ENCODE data around the gene IL15RA.

The IL15RA gene

DNA sequence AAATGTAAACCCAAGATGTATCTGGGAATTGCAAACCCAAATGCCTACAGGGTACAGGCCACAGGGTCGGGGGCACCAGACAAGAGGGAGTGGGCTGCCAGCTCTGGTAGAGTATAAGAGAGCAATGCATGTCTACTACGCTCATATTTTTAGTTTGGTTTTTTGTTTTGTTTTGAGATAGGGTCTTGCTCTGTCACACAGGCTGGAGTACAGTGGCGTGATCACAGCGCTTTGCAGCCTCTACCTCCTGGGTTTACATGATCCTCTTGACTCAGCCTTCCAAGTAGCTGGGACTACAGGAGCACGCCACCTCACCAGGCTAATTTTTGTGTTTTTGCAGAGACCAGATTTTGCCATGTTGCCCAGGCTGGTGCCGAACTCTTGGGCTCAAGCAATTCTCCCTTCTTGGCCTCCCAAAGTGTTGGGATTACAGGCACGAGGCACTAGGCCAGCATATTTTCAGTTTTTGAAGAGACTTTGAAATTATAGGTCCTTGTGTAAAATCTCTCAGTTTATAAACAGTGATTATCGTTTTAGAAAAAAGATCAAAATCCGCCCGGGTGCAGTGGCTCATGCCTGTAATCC lies 11.1 kb upstream of the IL15RA start:
- DNase-seq (ENCODE audit: low spot score in 2 of 2) (no peak), ATAC-seq (no peak)
- peaks cover 8% of the 10 kb centered on the region for H3K9me3 Mint-ChIP-seq
- H3K27ac Mint-ChIP-seq, result peak overlapping the region; percentile 36
- peak overlapping the region; percentile 13 for H3K4me3 Mint-ChIP-seq
- H3K36me3 Mint-ChIP-seq, result no peaks in the 10 kb centered on the region
- H3K4me1 Mint-ChIP-seq, result peaks cover 12% of the 10 kb centered on the region

DNA sequence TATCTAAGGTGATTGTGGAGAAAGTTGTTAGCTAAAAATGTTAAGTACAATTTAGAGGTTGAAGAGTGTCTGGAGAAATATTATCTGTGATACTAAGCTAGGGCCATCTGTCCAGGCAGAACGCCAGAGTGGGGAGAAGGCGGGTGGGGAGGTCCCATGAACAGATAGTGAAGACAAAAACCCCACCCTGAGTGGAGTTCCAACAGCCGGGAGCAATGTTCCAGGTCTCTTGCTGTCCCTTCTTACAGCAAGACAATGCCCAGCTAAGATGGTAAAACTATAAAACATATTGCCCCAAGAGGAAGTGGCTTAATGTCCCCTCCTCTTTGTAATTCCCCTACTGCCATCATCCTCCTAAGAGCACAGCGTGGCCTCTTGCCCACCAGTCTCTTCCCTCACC lies 10.4 kb upstream of the IL15RA start:
- H3K9me3 Mint-ChIP-seq, result peaks cover 8% of the 10 kb centered on the region
- H3K4me3 Mint-ChIP-seq, result peak overlapping the region; percentile 13
- peaks cover 12% of the 10 kb centered on the region for H3K4me1 Mint-ChIP-seq
- no peaks in the 10 kb centered on the region for H3K36me3 Mint-ChIP-seq
- peak overlapping the region; percentile 36 for H3K27ac Mint-ChIP-seq
- ATAC-seq (peak; percentile 74), DNase-seq (ENCODE audit: low spot score in 2 of 2) (peak in 1 of 2 donors; percentile 50)

DNA sequence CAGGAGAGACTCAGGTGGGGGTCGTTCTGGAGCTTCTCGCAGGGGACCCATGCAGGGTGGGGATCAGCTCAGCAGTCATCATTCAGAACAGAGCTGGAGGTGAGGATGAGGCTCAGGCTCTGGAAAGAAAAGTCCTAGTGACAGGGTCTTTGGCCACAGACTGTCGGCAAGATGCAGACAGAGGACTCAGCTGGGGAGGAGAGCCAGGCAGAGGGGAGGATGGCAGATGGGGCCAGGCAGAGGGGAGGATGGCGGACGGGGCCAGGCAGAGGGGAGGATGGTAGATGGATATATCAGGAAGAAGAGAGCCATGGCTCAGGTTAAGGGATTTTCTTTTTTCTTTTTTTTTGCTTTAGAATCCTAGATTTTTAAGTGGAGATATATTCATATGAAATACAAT lies 7.7 kb upstream of the IL15RA start:
- no peaks in the 10 kb centered on the region for H3K9me3 Mint-ChIP-seq
- no peak for ATAC-seq
- no peaks in the 10 kb centered on the region for H3K36me3 Mint-ChIP-seq
- H3K4me1 Mint-ChIP-seq, result peaks cover 17% of the 10 kb centered on the region
- peak in 1 of 2 donors; percentile 38 for DNase-seq (ENCODE audit: low spot score in 2 of 2)
- H3K4me3 Mint-ChIP-seq, result no peak overlapping the region
- no peak overlapping the region for H3K27ac Mint-ChIP-seq

DNA sequence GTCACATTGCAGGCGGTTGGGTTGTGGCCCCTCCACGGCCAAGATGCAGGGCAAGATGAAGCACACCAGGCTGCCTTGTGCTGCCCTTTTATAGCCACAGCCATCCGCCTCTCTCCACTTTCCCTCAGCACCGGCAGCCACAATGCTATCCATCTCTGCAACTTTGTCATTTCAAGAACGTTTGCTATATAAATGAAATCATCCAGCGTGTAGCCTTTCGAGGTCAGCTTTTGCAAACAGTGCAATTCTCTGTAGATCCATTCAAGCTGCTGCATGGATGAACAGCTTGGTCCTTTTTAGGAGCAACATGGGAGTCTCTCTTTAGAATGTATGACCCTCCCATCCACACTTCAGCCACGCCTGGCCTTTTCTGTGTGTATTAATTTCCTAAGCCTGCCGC lies 6.4 kb upstream of the IL15RA start:
- no peaks in the 10 kb centered on the region for H3K9me3 Mint-ChIP-seq
- peaks cover 17% of the 10 kb centered on the region for H3K4me1 Mint-ChIP-seq
- ATAC-seq (no peak), DNase-seq (ENCODE audit: low spot score in 2 of 2) (peak in 1 of 2 donors; percentile 44)
- H3K36me3 Mint-ChIP-seq, result no peaks in the 10 kb centered on the region
- H3K27ac Mint-ChIP-seq, result no peak overlapping the region
- no peak overlapping the region for H3K4me3 Mint-ChIP-seq

DNA sequence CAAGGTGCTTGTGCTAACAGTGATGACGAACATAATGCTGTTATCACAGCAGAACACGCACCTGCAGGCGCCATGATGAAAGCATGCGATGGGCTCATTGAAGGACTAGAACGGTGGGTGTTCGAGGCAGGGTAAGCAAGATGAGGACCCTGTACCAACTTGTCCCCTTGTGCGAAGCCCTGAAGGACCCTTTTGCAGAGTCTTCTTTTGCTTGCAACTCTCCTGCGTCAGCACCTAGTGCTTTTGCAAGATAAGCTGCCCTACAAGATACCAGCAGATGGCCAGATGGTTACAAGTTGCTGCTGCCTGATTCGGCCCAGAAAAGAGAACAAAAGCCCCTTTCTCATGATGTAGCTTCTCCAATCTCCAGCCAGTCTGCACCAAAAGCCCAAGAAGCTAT lies 4.2 kb upstream of the IL15RA start:
- peaks cover under 1% of the 10 kb centered on the region for H3K36me3 Mint-ChIP-seq
- no peak for ATAC-seq
- no peak overlapping the region for H3K4me3 Mint-ChIP-seq
- peaks cover 6% of the 10 kb centered on the region for H3K4me1 Mint-ChIP-seq
- H3K27ac Mint-ChIP-seq, result no peak overlapping the region
- peak in 1 of 2 donors; percentile 43 for DNase-seq (ENCODE audit: low spot score in 2 of 2)
- no peaks in the 10 kb centered on the region for H3K9me3 Mint-ChIP-seq

DNA sequence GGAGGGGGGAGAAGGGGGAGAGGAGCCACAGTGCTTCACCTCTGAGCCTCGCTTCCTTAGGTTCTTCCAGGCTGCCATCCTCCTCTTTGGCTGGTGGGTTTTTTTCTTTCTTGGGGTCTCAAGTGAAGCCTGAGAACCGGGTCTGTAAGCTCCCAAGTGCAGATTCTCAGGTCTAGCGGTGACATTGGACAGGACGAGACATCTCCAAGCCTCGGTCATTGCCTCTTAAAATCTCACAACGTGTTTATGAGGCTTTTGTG lies 817 bp upstream of the IL15RA start:
- no peak for ATAC-seq

DNA sequence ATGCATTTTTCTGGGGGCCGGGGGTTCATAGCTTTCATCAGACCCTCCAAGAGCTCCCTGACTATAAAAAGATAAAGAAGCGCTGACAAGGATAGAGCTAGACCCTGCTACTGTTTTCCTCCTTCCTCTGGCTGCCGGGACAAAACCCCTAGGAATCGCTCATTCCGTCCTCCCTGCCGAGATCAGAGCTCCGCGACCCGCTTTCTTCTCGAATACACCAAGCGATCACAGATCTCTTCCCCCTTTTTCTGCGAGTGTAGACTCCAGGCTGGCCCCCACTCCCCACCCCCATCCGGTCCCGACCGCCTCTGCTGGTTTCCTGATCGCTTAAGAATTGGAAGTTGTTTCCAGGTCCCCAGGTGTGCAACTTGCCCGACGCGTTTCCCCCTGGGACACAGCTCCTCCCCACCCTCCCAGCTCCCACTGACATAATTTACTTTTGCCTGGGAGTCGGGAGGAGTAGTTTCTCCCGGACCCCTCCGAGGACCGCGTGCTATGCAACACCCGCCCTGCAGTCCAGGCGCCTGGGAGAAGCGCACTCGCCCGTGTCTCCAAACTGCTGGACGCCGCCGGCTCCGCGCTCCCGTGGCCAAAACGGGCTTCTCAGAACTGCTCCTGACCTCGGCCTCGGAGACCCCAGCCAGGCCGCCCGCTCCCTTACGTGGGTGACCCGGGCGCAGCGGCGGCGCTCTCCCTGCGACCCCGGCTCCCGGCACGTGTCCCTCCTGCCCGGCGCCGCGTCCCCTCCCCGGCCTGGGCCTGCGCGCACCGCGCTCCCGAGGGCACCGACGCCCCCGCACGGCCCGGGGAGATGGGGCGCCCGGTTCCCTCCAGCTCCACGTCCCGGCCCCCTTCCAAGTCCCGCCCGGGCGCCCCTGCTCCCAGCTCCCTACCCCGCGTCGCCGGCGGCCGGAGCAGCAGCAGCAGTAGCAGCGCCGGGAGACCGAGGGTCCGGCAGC lies 552 bp downstream of the IL15RA start:
- Mint-ChIP-seq H3K27ac (peak overlapping the region; percentile 93), H3K36me3 (peaks cover 22% of the 10 kb centered on the region), H3K4me3 (peak overlapping the region; percentile 88), H3K4me1 (peaks cover 34% of the 10 kb centered on the region), H3K9me3 (no peaks in the 10 kb centered on the region)
- peak; percentile 18 to 73 for DNase-seq (ENCODE audit: low spot score in 2 of 2)
- ATAC-seq, result peak; percentile 3

More for the DNA sequence above, 817 bp upstream of the IL15RA start:
- Mint-ChIP-seq H3K27ac (peak overlapping the region; percentile 20), H3K36me3 (peaks cover 22% of the 10 kb centered on the region), H3K4me3 (peak overlapping the region; percentile 88), H3K4me1 (peaks cover 20% of the 10 kb centered on the region), H3K9me3 (no peaks in the 10 kb centered on the region)
- DNase-seq (ENCODE audit: low spot score in 2 of 2), result no peak

DNA sequence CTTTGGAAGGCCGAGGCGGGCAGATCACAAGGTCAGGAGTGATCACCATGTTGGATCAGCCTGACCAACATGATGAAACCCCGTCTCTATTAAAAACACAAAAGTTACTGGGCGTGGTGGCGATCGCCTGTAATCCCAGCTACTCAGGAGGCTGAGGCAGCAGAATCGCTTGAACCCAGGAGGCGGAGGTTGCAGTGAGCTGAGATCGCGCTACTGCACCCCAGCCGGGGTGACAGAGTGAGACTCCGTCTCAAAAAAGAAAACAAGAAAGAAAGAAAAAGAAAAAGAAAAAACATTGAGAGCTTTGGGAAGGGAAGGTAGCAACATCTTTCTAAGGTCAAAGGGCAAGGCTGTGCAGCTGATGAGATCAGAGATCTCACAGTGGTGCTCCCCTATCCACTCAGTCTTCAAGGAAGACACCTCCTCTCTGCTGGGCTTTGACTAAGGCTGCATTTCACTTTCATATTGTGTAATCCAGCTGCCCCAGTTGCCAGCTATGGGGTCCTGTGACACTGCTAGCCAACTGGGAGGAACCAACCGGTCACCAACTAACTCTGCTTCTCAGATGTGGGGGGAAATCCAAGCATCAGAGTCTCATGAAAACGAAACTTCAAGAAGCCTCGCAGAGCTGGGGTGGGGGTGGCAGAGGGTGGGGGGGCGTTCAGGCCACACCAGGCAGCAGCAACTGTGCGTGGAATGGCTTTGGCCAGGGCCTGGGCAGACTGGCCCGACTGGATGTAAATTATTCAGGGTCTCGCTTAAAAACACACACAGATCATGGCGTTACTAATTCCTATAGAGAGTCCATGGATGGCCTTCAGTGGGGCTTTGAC lies 1.5 kb downstream of the IL15RA start:
- peak; percentile 47 to 82 for DNase-seq (ENCODE audit: low spot score in 2 of 2)
- H3K4me1 Mint-ChIP-seq, result peaks cover 43% of the 10 kb centered on the region

DNA sequence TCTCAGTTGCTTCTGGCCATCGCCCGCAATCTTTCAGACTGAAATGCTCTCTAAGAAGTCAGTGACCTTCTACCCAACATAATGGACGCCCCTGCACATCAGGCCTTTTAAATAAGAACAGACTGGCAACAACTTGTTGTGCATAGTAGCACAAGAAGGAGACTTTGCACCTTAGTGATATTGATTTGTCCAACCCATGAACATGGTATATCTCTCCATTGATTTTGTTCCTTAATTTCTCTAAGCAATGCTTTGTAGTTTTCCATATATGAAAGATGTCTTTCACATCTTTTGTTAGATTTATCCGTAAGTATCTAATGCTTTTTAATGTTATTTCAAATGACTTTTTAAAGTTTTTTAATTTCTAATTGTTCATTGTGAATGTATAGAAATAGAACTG lies 4.3 kb downstream of the IL15RA start:
- Mint-ChIP-seq H3K36me3 (peaks cover 22% of the 10 kb centered on the region), H3K9me3 (no peaks in the 10 kb centered on the region), H3K4me1 (peaks cover 47% of the 10 kb centered on the region), H3K27ac (no peak overlapping the region), H3K4me3 (no peak overlapping the region)
- DNase-seq (ENCODE audit: low spot score in 2 of 2) (peak in 1 of 2 donors; percentile 30), ATAC-seq (no peak)

More for the DNA sequence above, 1.5 kb downstream of the IL15RA start:
- H3K36me3 Mint-ChIP-seq, result peaks cover 22% of the 10 kb centered on the region
- H3K27ac Mint-ChIP-seq, result peak overlapping the region; percentile 93
- no peaks in the 10 kb centered on the region for H3K9me3 Mint-ChIP-seq
- ATAC-seq, result peak; percentile 89
- H3K4me3 Mint-ChIP-seq, result peak overlapping the region; percentile 88

DNA sequence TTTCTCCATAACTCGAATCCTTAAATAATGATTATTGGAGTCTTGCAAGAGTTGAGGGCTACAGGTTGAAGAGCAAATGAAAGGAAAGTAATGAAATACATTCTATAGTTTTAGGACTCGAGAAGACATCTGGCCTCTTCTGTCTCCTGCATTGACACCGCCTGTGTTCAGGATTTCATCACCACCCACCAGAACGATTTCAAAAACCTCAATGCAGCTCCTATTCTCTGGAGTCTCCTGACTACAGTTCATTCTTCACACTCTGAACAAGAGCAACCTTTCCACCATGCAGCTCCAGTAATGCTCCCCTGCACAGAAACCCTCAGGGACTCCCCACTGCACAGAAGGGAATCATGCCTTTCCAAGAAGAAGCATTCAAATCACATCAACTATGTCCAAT lies 5.5 kb downstream of the IL15RA start:
- peak overlapping the region; percentile 93 for H3K27ac Mint-ChIP-seq
- H3K4me3 Mint-ChIP-seq, result peak overlapping the region; percentile 68
- ATAC-seq, result no peak
- H3K4me1 Mint-ChIP-seq, result peaks cover 50% of the 10 kb centered on the region
- DNase-seq (ENCODE audit: low spot score in 2 of 2), result no peak
- H3K9me3 Mint-ChIP-seq, result no peaks in the 10 kb centered on the region
- H3K36me3 Mint-ChIP-seq, result peaks cover 22% of the 10 kb centered on the region

DNA sequence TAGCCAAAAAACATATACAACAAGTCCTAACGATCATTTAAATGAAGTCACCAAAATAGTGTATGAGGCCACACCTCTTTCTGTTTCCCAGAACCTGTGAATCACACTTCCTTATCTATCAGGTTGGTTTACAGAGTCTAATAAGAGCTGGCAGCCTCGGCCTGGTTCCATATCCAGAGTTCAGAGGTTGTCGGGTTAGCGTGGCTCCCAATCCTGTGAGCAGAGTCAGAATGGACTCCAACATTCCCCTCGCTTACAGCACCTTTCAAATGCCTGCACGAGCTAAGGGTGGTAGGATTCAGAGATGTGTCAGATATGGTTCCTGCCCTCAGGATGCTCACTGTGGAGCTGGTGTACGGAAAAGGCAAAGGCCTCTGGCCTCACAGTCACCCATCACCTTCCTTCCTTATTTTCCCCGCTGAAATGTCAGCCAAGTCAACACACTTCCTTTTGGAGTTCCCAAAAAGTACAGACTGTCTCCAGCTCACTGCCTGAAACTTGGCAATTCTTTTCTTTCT lies 6.0 kb downstream of the IL15RA start:
- peaks cover 19% of the 10 kb centered on the region for H3K36me3 Mint-ChIP-seq
- ATAC-seq, result peak; percentile 69
- no peaks in the 10 kb centered on the region for H3K9me3 Mint-ChIP-seq
- H3K4me1 Mint-ChIP-seq, result peaks cover 50% of the 10 kb centered on the region
- peak overlapping the region; percentile 68 for H3K4me3 Mint-ChIP-seq
- no peak for DNase-seq (ENCODE audit: low spot score in 2 of 2)
- H3K27ac Mint-ChIP-seq, result peak overlapping the region; percentile 93

DNA sequence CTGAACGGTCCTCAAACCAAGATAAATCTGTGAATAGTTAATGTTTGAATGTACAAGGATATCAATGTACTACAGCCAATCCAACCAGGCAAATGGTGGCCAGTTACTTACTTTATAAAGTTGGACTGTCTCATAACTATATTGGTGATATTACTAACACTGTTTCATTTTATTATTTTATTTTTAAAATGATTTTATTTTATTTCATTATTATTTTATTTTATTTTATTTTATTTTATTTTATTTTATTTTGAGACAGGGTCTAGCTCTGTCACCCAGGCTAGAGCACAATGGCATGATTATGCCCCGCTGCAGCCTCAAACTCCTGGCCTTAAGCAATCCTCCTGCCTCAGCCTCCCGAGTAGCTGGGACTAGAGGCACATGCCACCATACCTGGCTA lies 6.8 kb downstream of the IL15RA start:
- Mint-ChIP-seq H3K4me1 (peaks cover 45% of the 10 kb centered on the region), H3K36me3 (peaks cover 11% of the 10 kb centered on the region), H3K4me3 (no peak overlapping the region), H3K9me3 (no peaks in the 10 kb centered on the region), H3K27ac (no peak overlapping the region)
- no peak for ATAC-seq
- no peak for DNase-seq (ENCODE audit: low spot score in 2 of 2)

DNA sequence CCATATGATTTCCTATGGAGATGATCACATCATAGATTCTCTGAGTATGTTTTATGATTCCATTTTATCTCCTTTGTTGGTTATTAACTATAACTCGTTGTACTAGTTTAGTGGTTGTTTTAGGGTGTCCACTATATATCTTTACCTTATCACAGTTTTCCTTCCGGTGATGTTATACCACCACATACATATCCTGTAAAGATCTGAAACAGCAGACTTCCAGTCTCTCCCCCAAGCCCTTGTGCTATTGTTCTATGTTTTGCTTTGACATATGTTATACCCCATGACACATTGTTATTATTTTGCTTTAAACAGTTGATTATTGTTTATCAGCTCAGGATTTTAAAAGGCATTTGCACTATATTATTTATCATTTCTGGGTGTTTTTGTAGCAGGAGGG lies 7.3 kb downstream of the IL15RA start:
- H3K4me3 Mint-ChIP-seq, result no peak overlapping the region
- DNase-seq (ENCODE audit: low spot score in 2 of 2), result no peak
- peaks cover 40% of the 10 kb centered on the region for H3K4me1 Mint-ChIP-seq

DNA sequence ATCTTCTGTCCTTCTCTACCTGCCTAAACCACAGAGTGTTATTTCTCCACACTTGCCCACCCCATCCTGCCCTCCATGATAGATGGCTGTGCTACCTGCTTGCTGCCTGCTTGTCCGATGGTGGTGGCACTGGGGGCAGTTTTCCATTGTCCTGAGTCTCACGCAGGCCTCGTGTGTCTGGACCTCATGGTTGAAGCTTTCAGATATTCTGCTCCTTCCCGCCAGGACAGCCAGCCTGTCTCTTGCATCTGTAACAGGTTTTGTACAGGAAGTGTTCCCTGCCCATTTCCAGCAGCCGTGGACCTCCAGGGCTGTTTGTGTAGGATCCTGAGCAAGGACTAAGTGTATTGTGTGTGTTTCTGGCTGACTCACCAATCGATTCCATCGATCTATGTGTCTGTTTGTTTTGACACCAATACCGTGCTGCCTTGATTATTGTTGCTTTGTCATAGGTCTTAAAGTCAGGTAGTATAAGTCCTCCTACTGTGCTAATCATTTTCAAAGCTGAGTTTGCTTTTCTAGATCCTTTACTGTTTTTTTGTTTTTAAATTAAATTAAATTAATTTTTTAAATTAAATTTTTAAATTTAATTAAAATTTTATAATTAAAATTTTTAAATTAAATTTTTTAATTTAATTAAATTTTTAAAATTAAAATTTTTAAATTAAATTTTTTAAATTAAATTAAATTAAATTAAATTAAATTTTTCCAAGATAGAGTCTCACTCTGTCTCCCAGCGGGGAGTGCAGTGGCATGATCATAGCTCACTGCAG lies 8.5 kb downstream of the IL15RA start:
- H3K4me3 Mint-ChIP-seq, result no peak overlapping the region
- DNase-seq (ENCODE audit: low spot score in 2 of 2) (no peak), ATAC-seq (no peak)
- peak overlapping the region; percentile 48 for H3K27ac Mint-ChIP-seq
- no peaks in the 10 kb centered on the region for H3K9me3 Mint-ChIP-seq
- peaks cover 37% of the 10 kb centered on the region for H3K4me1 Mint-ChIP-seq
- H3K36me3 Mint-ChIP-seq, result peaks cover 11% of the 10 kb centered on the region

More for the DNA sequence above, 7.3 kb downstream of the IL15RA start:
- no peak for ATAC-seq
- Mint-ChIP-seq H3K9me3 (no peaks in the 10 kb centered on the region), H3K36me3 (peaks cover 10% of the 10 kb centered on the region), H3K27ac (no peak overlapping the region)
